ENCODE measurements around the gene ATXN1L.

DNA sequence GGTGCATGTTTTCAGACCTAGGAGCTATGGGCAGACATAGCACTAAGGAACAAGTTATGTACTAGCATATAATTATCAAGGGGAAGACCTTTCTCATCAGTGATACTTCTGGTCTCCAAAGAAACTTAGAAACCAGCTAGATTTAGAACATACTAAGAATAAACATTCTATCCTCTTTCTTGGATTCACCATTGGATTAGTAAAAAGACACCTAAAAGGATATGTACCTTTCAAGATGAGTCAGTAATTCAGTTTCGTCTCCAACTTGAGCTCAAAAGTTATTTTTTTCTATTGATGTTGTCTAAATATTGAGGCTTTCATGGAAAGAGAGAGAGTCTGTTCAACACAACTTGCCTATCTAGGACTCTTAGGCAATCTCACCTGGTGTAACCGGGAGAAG, 25.0 kb downstream of the ATXN1L start:
- TF ChIP-seq, protein P1, sequence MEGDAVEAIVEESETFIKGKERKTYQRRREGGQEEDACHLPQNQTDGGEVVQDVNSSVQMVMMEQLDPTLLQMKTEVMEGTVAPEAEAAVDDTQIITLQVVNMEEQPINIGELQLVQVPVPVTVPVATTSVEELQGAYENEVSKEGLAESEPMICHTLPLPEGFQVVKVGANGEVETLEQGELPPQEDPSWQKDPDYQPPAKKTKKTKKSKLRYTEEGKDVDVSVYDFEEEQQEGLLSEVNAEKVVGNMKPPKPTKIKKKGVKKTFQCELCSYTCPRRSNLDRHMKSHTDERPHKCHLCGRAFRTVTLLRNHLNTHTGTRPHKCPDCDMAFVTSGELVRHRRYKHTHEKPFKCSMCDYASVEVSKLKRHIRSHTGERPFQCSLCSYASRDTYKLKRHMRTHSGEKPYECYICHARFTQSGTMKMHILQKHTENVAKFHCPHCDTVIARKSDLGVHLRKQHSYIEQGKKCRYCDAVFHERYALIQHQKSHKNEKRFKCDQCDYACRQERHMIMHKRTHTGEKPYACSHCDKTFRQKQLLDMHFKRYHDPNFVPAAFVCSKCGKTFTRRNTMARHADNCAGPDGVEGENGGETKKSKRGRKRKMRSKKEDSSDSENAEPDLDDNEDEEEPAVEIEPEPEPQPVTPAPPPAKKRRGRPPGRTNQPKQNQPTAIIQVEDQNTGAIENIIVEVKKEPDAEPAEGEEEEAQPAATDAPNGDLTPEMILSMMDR (IDR thresholded peaks at IDR 0.05), result no peak
- no peak for TF ChIP-seq EZH2 (IDR thresholded peaks at IDR 0.05; ENCODE audit: borderline replicate concordance, insufficient read depth, low read depth, low read length, poor library complexity, severe bottlenecking)

Measured in B cell (primary cell).